ENCODE measurements around the gene ZSWIM2. TPM values are rescaled to one million over a fixed set of nuclear protein-coding genes. Genes with fewer than 3 reads are reported as not detected.
"Not testable (repeated sequence)": the region's sequence is repeated elsewhere in the genome, so short reads cannot be mapped to it uniquely, and the experiment has no call there.

ZSWIM2 gene, protein sequence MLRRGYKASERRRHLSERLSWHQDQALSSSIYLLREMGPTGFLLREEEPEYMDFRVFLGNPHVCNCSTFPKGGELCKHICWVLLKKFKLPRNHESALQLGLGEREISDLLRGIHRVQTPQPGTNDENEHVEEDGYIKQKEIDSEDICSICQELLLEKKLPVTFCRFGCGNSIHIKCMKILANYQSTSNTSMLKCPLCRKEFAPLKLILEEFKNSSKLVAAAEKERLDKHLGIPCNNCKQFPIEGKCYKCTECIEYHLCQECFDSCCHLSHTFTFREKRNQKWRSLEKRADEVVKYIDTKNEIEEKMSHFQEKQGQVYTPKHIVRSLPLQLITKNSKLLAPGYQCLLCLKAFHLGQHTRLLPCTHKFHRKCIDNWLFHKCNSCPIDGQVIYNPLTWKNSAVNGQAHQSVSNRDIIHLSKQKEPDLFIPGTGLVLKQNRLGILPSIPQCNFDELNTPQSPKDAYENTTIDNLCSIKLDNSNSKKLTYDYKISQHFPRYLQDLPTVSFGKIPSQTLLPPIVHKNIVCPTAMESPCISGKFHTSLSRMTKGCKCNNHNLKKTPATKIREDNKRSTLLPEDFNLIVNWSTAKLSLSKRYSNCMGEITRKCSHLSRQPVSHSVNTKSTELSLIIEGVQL
- not detected for total RNA-seq

DNA sequence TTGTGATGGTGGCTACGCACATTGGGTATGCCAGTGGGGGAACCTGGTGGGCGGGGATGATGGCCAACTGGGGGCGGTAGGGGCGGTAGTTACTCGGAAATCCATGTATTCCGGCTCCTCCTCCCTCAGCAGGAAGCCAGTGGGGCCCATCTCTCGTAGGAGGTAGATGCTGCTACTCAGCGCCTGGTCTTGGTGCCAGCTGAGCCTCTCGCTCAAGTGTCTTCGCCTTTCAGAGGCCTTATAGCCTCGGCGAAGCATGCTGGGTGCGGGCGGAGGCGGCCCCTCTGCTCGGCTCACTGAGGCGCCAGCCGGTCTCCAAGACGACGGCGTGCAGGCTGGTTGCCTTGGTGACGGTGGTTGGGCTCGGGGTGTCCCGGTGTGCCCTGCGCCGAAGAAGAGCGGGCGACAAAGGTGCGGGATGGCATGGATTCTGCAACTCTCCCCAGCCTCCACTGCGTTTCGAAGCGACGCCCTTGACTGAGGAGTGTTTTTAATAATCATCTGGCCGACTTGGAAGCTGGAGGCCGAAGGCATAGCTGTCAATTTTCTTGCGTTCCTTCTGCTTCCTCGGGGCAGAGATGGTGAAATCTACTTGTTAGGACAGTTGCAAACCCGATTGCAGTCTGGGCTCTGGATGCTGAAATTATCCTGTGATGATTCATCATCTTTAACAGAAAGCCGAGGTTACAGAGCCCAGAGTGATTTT lies at the start of gene ZSWIM2:
ZSWIM2 (minus strand) TSS at position 298 of the 706 bp plus-strand sequence; CDS start at position 258, 40 bp downstream.
- WGBS: 17% methylated on average over 17 of the region's 39 CpGs
- Histone ChIP-seq H3K4me1 (peaks cover 13% of the 10 kb centered on the region), H3K4me3 (peak within 1 kb of the TSS; percentile 52), H3K9me3 (peaks cover 4% of the 10 kb centered on the region), H3K27me3 (no peaks in the 10 kb centered on the region), H3K36me3 (no peaks in the 10 kb centered on the region), H3K27ac (peak within 1 kb of the TSS; percentile 60)
- peak; percentile 75 to 82 for DNase-seq (ENCODE audit: low spot score in 2 of 2)
- TF ChIP-seq EP300 (IDR thresholded peaks at IDR 0.05): no peak
- TF ChIP-seq POLR2AphosphoS5 (IDR thresholded peaks at IDR 0.05): no peak
- TF ChIP-seq, protein P1, sequence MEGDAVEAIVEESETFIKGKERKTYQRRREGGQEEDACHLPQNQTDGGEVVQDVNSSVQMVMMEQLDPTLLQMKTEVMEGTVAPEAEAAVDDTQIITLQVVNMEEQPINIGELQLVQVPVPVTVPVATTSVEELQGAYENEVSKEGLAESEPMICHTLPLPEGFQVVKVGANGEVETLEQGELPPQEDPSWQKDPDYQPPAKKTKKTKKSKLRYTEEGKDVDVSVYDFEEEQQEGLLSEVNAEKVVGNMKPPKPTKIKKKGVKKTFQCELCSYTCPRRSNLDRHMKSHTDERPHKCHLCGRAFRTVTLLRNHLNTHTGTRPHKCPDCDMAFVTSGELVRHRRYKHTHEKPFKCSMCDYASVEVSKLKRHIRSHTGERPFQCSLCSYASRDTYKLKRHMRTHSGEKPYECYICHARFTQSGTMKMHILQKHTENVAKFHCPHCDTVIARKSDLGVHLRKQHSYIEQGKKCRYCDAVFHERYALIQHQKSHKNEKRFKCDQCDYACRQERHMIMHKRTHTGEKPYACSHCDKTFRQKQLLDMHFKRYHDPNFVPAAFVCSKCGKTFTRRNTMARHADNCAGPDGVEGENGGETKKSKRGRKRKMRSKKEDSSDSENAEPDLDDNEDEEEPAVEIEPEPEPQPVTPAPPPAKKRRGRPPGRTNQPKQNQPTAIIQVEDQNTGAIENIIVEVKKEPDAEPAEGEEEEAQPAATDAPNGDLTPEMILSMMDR (IDR thresholded peaks at IDR 0.05): no peak
- TF ChIP-seq POLR2A (IDR thresholded peaks at IDR 0.05): no peak

DNA sequence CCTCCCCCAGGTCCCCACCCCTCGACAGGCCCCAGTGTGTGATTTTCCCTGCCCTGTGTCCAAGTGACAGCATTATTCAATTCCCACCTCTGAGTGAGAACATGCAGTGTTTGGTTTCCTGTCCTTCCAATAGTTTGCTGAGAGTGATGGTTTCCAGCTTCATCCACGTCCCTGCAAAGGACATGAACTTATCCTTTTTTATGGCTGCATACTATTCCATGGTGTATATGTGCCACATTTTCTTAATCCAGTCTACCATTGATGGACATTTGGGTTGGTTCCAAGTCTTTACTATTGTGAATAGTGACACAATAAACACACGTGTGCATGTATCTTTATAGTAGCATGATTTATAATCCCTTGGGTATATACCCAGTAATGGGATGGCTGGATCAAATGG lies 47.2 kb upstream of the ZSWIM2 start:
- not testable (repeated sequence) for H3K4me1 ChIP-seq; H3K9me3 ChIP-seq; H3K27me3 ChIP-seq; DNase-seq (ENCODE audit: low spot score in 2 of 2); H3K27ac ChIP-seq; H3K4me3 ChIP-seq; H3K36me3 ChIP-seq
- WGBS: 94% methylated on average over 3 of the region's 3 CpGs

DNA sequence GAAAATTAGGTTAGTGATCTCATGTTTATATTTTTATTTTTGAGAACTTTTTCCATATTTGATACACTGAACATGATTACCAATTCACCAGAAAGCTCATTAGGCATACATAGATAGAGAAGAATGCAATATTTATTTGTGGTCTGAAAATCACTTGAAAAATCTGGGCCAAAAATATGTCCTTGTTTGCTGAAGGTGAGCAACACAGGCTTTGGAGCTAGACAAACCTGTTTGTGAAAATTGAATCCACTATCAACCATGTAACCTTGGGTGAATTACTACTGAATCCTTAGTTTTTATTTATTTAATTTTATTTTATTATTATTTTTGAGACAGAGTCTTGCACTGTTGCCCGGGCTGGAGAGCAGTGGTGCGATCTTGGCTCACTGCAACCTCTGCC lies 46.5 kb upstream of the ZSWIM2 start:
- no peaks in the 10 kb centered on the region for H3K27me3 ChIP-seq
- H3K4me1 ChIP-seq: no peaks in the 10 kb centered on the region
- TF ChIP-seq POLR2A (IDR thresholded peaks at IDR 0.05) (no peak), EP300 (IDR thresholded peaks at IDR 0.05) (no peak), POLR2AphosphoS5 (IDR thresholded peaks at IDR 0.05) (no peak)
- TF ChIP-seq, protein P1 (IDR thresholded peaks at IDR 0.05): no peak
- H3K27ac ChIP-seq: no peak overlapping the region
- 89% methylated on average over 2 of the region's 2 CpGs for WGBS
- no peaks in the 10 kb centered on the region for H3K9me3 ChIP-seq
- H3K4me3 ChIP-seq: no peak overlapping the region
- no peak for DNase-seq (ENCODE audit: low spot score in 2 of 2)
- no peaks in the 10 kb centered on the region for H3K36me3 ChIP-seq

DNA sequence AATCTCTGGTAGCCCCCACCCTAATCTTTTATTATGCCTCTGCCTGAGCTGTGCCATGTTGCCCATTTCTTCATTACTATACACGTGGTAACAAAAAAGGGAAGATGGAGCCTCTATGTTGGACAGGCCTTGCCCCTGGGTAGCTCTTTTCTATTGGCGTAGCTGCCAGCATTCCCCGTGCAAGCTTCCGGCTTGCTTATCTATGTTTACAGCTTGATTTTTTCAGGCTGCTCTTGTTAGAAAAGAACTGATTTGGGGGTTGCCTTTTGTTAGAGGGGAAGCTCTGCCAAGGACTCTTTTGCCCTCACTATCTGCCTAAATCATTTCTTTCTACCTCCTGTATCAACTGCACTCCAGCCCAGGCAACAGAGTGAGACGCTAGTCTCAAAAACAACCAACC lies 45.5 kb upstream of the ZSWIM2 start:
- Histone ChIP-seq H3K4me1 (no peaks in the 10 kb centered on the region), H3K36me3 (no peaks in the 10 kb centered on the region), H3K27ac (no peak overlapping the region), H3K4me3 (no peak overlapping the region), H3K9me3 (no peaks in the 10 kb centered on the region), H3K27me3 (no peaks in the 10 kb centered on the region)
- no peak for DNase-seq (ENCODE audit: low spot score in 2 of 2)
- WGBS: 86% methylated on average over 5 of the region's 5 CpGs
- TF ChIP-seq POLR2AphosphoS5 (IDR thresholded peaks at IDR 0.05) (no peak), EP300 (IDR thresholded peaks at IDR 0.05) (no peak), POLR2A (IDR thresholded peaks at IDR 0.05) (no peak)
- TF ChIP-seq, protein P1 (IDR thresholded peaks at IDR 0.05): no peak

DNA sequence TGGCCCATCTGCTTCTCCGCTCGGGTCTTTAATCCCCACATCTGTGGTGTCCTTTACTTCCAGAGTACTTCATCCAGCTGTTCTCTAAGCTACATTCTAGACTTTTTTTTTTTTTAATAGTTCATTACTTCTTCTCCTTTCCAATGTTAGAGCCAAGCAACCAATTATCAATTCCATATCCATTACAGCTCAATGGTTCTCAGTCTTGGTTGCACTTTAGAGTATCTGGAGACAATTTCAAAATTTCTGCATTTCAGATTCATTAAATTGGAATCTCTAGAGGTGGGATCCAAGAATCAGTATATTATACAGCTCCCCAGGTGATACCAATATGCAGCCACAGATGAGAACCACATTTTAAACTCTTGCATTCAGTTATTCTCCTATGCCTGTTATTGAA lies 43.9 kb upstream of the ZSWIM2 start:
- TF ChIP-seq EP300 (IDR thresholded peaks at IDR 0.05) (no peak), POLR2AphosphoS5 (IDR thresholded peaks at IDR 0.05) (no peak), POLR2A (IDR thresholded peaks at IDR 0.05) (no peak)
- TF ChIP-seq, protein P1 (IDR thresholded peaks at IDR 0.05): no peak
- Histone ChIP-seq H3K27me3 (no peaks in the 10 kb centered on the region), H3K27ac (no peak overlapping the region), H3K4me3 (no peak overlapping the region), H3K36me3 (no peaks in the 10 kb centered on the region), H3K9me3 (no peaks in the 10 kb centered on the region), H3K4me1 (peaks cover 5% of the 10 kb centered on the region)
- no peak for DNase-seq (ENCODE audit: low spot score in 2 of 2)
- 96% methylated on average over 2 of the region's 2 CpGs for WGBS

All from suprapubic skin (tissue), 4 donors.